NCI-H1105 treated with DMSO at 0.1 percent for 48 hours (cell line): Measurements from ENCODE around the gene SNAP47.

Source experiments
- DNase-seq: peaks from one replicate; lab custom pipeline; 2025; lab: John Stamatoyannopoulos, UW

Gene SNAP47

GRCh38 chr1:227769047-227769935 lies 34.1 kb downstream of the SNAP47 start:
- no peak for DNase-seq

GRCh38 chr1:227769936-227770494 lies 34.8 kb downstream of the SNAP47 start:
- DNase-seq: no peak

DNA sequence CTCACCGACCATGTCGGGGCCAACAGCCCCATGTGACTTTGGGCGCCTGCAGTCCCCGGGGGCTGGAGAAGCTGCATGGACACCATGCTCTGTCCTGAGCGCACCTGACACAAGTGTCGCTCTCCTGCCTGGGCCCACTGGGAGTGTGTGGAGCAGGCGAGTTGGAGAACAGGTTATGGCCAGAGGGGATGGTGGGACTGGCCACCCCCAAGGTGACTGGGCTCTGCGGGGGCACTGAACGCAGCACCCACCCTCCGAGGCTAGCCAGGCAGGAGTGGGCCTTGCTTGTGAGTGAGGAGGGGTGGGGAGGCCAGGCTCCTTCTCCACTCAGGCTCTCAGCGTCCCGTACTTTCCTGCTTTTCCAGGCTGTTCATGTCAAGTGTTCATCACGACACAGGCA lies 35.6 kb downstream of the SNAP47 start:
- DNase-seq: no peak

DNA sequence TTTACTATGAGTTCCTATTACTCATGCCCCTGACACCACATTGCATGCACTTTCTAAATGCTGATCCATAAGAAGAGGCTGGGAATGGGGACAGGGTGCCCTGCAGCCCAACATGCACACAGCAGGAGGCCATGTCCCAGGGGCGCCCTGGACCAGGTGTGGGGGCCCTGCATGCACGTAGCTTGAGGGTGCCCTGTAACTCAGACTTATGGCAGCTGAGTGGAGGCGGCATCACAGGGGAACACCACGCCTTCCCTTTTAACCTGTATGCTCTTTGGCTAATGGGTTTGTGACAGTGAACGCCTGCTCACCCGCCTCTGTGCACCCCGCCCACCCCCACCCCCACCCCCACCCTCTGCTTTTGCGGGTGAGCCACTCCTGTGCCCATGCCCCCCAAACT lies 36.1 kb downstream of the SNAP47 start:
- DNase-seq: no peak

GRCh38 chr1:227771771-227772170 lies 36.5 kb downstream of the SNAP47 start:
- DNase-seq: no peak

DNA sequence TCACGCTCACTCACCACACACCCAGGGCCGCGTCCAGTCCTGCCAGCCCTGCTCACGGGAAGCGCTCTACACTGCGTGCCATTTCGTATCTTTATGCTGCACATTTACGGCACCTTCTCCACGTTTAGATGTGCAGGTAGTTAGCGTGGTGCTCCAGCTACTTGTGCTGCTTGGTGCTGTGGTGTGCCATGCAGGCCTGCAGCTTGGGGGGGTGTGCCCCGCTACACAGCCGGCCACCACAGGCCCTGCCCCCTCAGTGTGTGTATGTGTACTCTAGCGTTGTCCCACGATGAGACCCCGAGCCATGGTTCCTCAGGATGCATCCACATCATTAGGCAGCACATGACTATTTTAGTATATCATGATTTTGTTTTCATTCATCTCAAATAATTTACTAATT lies 38.3 kb downstream of the SNAP47 start:
- no peak for DNase-seq

DNA sequence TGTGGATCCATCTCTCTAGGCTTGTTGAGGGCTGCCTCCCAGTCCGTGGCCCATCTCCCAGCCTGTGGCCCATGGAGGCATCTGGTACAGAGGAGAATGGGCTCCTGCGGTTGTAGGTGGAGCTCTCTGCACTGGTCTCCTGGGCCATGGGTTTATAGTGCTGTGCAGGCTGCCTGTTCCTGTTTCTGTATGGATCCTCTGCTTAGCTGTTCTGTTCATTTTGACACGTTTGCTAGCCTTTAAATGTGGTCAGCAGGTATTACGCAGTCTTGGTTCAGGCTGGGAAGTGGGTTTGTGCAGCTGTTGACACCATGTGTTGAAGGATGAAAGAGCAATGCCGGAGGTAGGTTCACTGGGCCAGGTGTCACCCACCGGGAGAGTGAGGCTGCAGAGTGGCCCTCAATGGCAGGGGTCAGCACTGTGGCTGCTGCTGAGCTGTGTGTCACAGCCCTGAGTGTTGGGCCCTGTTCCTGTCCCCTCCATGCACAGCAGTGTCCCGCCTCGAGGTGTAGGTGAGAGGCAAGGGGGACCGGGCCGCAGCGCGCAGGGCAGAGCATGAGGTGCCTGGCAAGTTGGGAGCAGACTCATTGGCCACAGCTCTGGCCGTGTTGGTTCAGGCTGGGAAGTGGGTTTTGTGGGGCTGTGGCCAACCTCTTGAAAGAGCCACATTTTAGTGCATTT lies 39.0 kb downstream of the SNAP47 start:
- DNase-seq: no peak

GRCh38 chr1:227774821-227775661 lies 39.8 kb downstream of the SNAP47 start:
- no peak for DNase-seq

GRCh38 chr1:227775841-227776240 lies 40.6 kb downstream of the SNAP47 start:
- DNase-seq: no peak

- DNase-seq: no peak
Observed at GRCh38 chr1:227776331-227776771, 41.1 kb downstream of the SNAP47 start.

DNA sequence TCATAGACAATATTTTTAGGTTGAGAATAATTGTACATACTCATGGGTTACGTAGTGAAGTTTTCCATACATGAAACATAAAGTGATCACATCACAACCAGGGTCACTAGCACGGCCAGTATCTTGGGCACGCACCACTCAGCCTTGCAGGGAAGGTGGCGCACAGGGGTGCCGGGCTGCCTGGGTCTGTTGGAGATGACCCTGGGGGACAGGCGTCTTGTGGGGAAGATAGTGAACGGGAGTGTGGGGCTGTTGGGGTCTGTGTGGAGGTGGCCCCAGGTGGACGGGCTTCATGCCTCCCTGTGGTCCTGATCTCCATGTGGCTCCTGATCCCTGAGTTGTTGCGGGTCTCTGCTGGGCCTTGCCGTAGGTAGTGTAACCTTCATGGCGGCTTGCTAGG lies 41.9 kb downstream of the SNAP47 start:
- no peak for DNase-seq

- DNase-seq: no peak
Observed at GRCh38 chr1:227777646-227778045, 42.4 kb downstream of the SNAP47 start.

DNA sequence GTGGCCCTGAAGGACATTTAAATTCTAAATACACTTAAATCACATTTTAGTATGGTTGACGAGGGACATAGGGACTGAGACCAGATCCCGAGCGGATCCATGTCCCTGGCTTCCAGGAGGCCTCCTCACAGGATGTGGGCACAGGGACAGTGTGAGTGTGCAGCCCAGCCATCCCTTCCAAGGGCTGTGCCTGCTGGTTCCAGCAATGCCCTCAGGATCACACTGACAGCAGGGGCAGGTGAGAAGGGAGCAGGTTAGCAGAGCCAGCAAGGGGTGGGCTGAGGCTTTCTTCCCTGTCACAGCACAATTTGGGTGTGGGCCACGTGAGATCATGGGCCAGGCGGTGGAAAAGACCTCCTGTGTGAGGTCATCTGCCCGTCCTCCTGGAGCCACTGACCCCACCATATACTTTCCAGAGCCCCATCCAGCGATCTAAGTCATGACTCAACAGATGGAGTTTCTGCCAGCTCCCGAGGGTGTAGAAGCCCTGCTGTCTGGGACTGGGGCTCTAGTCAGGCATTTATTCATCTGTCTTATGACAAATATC lies 43.2 kb downstream of the SNAP47 start:
- DNase-seq: no peak

DNA sequence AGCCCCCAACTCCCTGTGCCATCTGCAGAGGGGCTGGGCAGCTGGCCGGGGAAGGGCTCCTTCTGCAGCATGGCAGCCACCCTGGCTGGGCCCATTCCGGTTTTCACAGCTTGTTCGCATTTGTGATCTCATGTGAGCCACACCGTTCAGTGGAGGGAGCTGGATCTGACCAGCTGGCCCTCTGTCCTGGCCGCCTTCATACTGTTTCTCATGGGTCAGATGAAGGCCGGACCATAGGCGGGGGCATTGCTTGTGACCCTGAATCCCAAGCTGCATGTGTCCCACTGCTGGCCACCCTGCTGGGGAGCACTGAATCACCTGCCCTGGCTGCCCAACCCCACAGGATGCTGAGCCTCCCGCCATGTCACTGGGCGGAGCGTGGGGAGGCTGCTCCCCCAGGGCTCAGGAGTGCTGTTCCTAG lies 43.8 kb downstream of the SNAP47 start:
- DNase-seq: no peak

- no peak for DNase-seq
Observed at GRCh38 chr1:227779685-227780084, 44.5 kb downstream of the SNAP47 start.

DNA sequence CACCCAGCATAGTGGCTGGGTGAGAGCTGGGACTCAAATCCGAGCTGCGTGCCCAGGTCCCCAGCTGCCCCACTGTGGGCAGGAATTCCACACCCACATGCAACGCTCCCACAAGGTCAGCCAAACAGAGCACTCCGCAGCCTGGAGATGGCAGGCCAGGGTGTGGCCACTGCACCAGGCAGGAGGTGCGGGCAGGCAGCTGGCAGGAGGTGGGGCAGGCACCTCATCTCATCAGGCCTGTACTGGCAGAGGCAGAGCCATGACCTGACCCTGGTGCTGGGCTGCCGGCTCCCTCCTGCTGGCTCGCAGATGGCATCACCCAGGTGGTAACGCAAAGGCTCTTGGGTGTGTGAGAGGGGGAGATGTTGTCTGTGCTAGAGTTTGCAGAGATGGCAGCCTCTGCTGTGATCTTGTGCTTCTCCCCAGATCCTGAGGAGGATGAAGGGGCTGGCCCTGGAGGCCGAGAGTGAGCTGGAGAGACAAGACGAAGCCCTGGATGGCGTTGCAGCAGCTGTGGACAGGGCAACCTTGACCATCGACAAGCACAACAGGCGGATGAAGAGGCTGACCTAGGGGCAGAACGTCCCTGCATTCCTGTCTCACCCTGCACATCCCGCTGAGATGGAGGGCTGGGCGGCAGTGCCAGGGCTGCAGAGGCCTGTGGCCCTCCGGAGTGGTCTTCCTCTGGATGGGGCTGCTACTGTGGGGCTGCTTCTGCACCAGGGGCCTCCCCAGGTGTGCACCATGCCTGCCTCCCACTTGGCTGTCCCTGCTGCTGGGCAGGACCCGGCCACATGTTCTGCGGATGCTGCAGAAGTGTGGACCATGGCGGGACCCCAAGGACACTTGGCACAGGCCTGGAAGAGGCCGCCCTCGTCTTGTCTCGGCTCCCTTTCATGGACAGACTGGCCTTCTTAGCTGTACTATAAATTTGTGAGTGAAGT lies 45.1 kb downstream of the SNAP47 start:
- DNase-seq: no peak

DNA sequence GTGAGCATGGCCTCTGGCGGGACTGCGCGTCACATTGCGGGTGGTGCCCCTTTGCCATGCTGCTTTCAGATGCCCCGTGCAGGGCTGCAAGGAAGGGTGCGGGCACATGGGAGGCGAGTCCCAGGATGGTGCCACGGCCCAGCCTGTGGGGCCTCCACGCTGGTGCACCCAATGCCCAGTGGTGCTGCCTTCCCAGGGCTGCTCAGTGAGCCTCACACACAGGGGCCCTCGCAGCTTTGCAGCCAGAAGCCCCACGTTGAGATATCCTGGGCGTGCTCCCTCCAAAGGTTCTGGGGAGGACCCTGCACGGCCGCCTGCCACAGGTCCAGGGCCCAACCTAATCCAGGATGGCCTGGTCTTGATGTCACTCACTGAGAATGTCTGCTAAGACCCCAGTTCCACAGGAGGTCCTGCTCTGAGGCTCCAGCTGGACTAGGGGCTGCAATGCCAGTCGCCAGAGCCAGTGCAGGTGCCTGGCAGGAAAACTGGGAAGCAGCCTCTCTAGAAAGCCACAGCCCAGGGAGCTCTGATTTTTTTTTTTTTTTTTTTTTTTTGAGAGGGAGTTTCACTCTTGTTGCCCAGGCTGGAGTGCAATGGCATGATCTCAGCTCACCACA lies 46.2 kb downstream of the SNAP47 start:
- no peak for DNase-seq

DNA sequence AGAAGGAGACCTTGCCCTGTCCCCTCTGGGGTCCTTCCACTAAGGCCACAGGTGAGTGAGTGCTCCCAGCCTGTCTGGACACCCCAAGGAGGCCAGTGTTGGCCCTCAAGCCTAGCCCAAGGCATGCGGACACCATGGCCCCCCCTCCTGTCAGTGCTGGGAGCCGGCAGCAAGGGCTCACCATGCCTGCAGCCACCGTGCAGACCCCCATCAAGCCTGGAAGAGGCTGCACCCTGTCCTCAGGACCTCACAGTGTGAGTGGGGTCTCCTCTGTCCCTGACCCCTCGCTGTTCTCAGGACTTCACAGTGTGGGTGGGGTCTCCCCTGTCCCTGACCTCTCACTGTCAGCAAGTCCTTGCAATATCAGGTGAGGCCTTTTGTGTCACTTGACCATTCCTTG lies 47.0 kb downstream of the SNAP47 start:
- DNase-seq: no peak

GRCh38 chr1:227785094-227785804 lies 50.0 kb downstream of the SNAP47 start:
- no peak for DNase-seq
